GM18517 (cell line): Measurements from ENCODE around the gene CDR2.
"Not testable (repeated sequence)": the region's sequence is repeated elsewhere in the genome, so short reads cannot be mapped to it uniquely, and the experiment has no call there.

Experiments used
- ATAC-seq: cut with Tn5 transposase; IDR thresholded peaks from one replicate; pipeline ENCODE4 v1.9.1; 2021; ENCODE audit warnings: mild to moderate bottlenecking, moderate library complexity; ENCODE audit not compliant: unreplicated experiment

Gene CDR2

GRCh38 chr16:22375963-22376640, 1.7 kb upstream of the CDR2 start:
- no peak for ATAC-seq

GRCh38 chr16:22375117-22375962, 921 bp upstream of the CDR2 start:
- ATAC-seq = no peak

GRCh38 chr16:22373662-22374310, 633 bp downstream of the CDR2 start:
- ATAC-seq = peak; percentile 6

- ATAC-seq = no peak
These were observed 1.3 kb downstream of the CDR2 start for GRCh38 chr16:22372882-22373661.

- no peak for ATAC-seq
These were observed 4.2 kb downstream of the CDR2 start for GRCh38 chr16:22370038-22370820.

GRCh38 chr16:22369221-22369811, 5.1 kb downstream of the CDR2 start:
- ATAC-seq = no peak

GRCh38 chr16:22368200-22368826, 6.1 kb downstream of the CDR2 start:
- not testable (repeated sequence) for ATAC-seq

- ATAC-seq = no peak
These were observed 7.5 kb downstream of the CDR2 start for GRCh38 chr16:22366889-22367288.

GRCh38 chr16:22366371-22366770, 8.0 kb downstream of the CDR2 start:
- ATAC-seq = no peak

- ATAC-seq = no peak
These were observed 10.2 kb downstream of the CDR2 start for GRCh38 chr16:22364241-22364640.

GRCh38 chr16:22360963-22361659, 13.3 kb downstream of the CDR2 start:
- no peak for ATAC-seq

- ATAC-seq = no peak
These were observed 14.7 kb downstream of the CDR2 start for GRCh38 chr16:22359679-22360078.

GRCh38 chr16:22358000-22358399, 16.4 kb downstream of the CDR2 start:
- peak; percentile 22 for ATAC-seq

- peak; percentile 56 for ATAC-seq
These were observed 16.8 kb downstream of the CDR2 start for GRCh38 chr16:22357635-22357971.

- ATAC-seq = peak; percentile 30
These were observed 17.3 kb downstream of the CDR2 start for GRCh38 chr16:22356930-22357634.

GRCh38 chr16:22355487-22355908, 18.9 kb downstream of the CDR2 start:
- ATAC-seq = no peak

GRCh38 chr16:22353933-22354541, 20.4 kb downstream of the CDR2 start:
- no peak for ATAC-seq
